Tibial artery (tissue), 4 donors: ENCODE data around the gene ZNF17.

Experiments used
- DNase-seq, 2 donors: peaks; one replicate each; pipeline ENCODE4 v3.0.0-alpha.2; 2019
- H3K27ac ChIP-seq, 2 donors: fragments of 200-600 bp; sonication (generic) in 1 of 2; 1 replicate in 1 of 2; 2 replicates in 1 of 2; pipeline ENCODE4 v1.5.1; 2018 to 2019; ENCODE audit warnings: mild to moderate bottlenecking in 1 of 2
- H3K27me3 ChIP-seq, 2 donors: fragments of 200-600 bp; sonication (generic) in 1 of 2; one replicate each; pipeline versions ENCODE4 v1.5.1 to v1.6.0; 2016 to 2019
- H3K36me3 ChIP-seq, 3 donors: fragments of 200-600 bp; sonication (generic) in 2 of 3; one replicate each; pipeline ENCODE4 v1.5.1; 2016 to 2019; ENCODE audit warnings: mild to moderate bottlenecking in 2 of 3
- H3K4me1 ChIP-seq, 4 donors: fragments of 200-600 bp; sonication (generic) in 2 of 4; 1 replicate in 3 of 4; 2 replicates in 1 of 4; pipeline ENCODE4 v1.5.1; 2016 to 2019
- H3K4me3 ChIP-seq, 2 donors: fragments of 200-600 bp; sonication (generic) in 1 of 2; 1 replicate in 1 of 2; 2 replicates in 1 of 2; pipeline ENCODE4 v1.5.1; 2018 to 2019; ENCODE audit warnings: mild to moderate bottlenecking in 2 of 2
- H3K9me3 ChIP-seq, 3 donors: fragments of 200-600 bp; sonication (generic) in 1 of 3; one replicate each; pipeline ENCODE4 v1.5.1; 2016 to 2019
- CTCF ChIP-seq, 2 experiments: fragments of 200-600 bp in 1 of 2; fragments of 450-650 bp in 1 of 2; IDR thresholded peaks; one replicate each; pipeline ENCODE4 v1.5.1; 2017 to 2019; ENCODE audit warnings: antibody characterized with exemption in 2 of 2, mild to moderate bottlenecking in 1 of 2, moderate library complexity in 1 of 2
- intact Hi-C: fragments of 100-400 bp; cut with DNase I; formaldehyde crosslinking; loops from one replicate; pipeline ENCODE4 v1.15.0; 2023; ENCODE audit warnings: low total_unique reads

Gene ZNF17

GRCh38 chr19:57410877-57411671 is at the start of gene ZNF17:
ZNF17 (plus strand) TSS chr19:57411161; CDS start chr19:57413616, 2,455 bp downstream.
- peaks cover 0 to 19% (median 12%) of the 10 kb centered on the region in 4 donors for H3K4me1 ChIP-seq
- H3K27ac ChIP-seq = peak within 1 kb of the TSS; percentile 73 to 80
- intact Hi-C loops = loop anchor here (5.0 kb wide), 1 partner anchor 76 kb away; the partner anchor contains the start of gene ZNF419
- H3K9me3 ChIP-seq = peaks cover under 1 to 45% (median 11%) of the 10 kb centered on the region in 3 donors
- H3K4me3 ChIP-seq = peak within 1 kb of the TSS; percentile 79 to 97
- peak; percentile 96 for DNase-seq
- no peak for TF ChIP-seq CTCF (IDR thresholded peaks at IDR 0.05)
- peaks cover 37 to 38% (median 37%) of the 10 kb centered on the region in 3 donors for H3K36me3 ChIP-seq
- no peaks in the 10 kb centered on the region for H3K27me3 ChIP-seq

- Histone ChIP-seq H3K4me3 (peak overlapping the region; percentile 70 to 80), H3K27ac (peak overlapping the region; percentile 92 to 97), H3K4me1 (peaks cover 0 to 19% (median 6%) of the 10 kb centered on the region in 4 donors), H3K36me3 (peaks cover 27 to 51% (median 46%) of the 10 kb centered on the region in 3 donors), H3K27me3 (no peaks in the 10 kb centered on the region), H3K9me3 (peaks cover 0 to 47% (median 16%) of the 10 kb centered on the region in 3 donors)
- intact Hi-C loops = loop anchor here (2.0 kb wide), 1 partner anchor 122 kb away; the partner anchor contains the start of gene ZNF805
- TF ChIP-seq CTCF (IDR thresholded peaks at IDR 0.05) = no peak
- no peak for DNase-seq
Observed at GRCh38 chr19:57362419-57362818, 48.5 kb upstream of the ZNF17 start.

- Histone ChIP-seq H3K27ac (peak within 1 kb of the TSS; percentile 92 to 97), H3K4me1 (peaks cover 0 to 19% (median 6%) of the 10 kb centered on the region in 4 donors), H3K4me3 (peak within 1 kb of the TSS; percentile 70 to 80), H3K9me3 (peaks cover 0 to 42% (median 9%) of the 10 kb centered on the region in 3 donors), H3K36me3 (peaks cover 20 to 46% (median 44%) of the 10 kb centered on the region in 3 donors), H3K27me3 (no peaks in the 10 kb centered on the region)
- intact Hi-C loops = loop anchor here (2.0 kb wide), 1 partner anchor 122 kb away; the partner anchor contains the start of gene ZNF805
- no peak for TF ChIP-seq CTCF (IDR thresholded peaks at IDR 0.05)
- peak; percentile 99 to 100 for DNase-seq
Observed at GRCh38 chr19:57362997-57363687, 47.8 kb upstream of the ZNF17 start, which contains the start of the genes TRAPPC2B and ZNF547. TRAPPC2B (plus strand) TSS chr19:57363551; CDS start chr19:57364834, 1,283 bp downstream. ZNF547 (plus strand) TSS chr19:57363551; CDS start chr19:57368556, 5,005 bp downstream.

- H3K27me3 ChIP-seq = no peaks in the 10 kb centered on the region
- peak overlapping the region; percentile 70 to 80 for H3K4me3 ChIP-seq
- H3K9me3 ChIP-seq = peaks cover 0 to 36% (median 5%) of the 10 kb centered on the region in 3 donors
- peaks cover 14 to 42% (median 38%) of the 10 kb centered on the region in 3 donors for H3K36me3 ChIP-seq
- no peak for TF ChIP-seq CTCF (IDR thresholded peaks at IDR 0.05)
- peak overlapping the region; percentile 92 to 97 for H3K27ac ChIP-seq
- H3K4me1 ChIP-seq = peaks cover 0 to 19% (median 6%) of the 10 kb centered on the region in 4 donors
- no peak for DNase-seq
- intact Hi-C loops = loop anchor here (2.0 kb wide), 1 partner anchor 123 kb away; the partner anchor contains the start of gene ZNF805
Observed at GRCh38 chr19:57363688-57364181, 47.2 kb upstream of the ZNF17 start.

GRCh38 chr19:57366776-57367175 is 44.2 kb upstream of the ZNF17 start:
- peaks cover 0 to 19% (median 6%) of the 10 kb centered on the region in 4 donors for H3K4me1 ChIP-seq
- no peak overlapping the region for H3K4me3 ChIP-seq
- TF ChIP-seq CTCF (IDR thresholded peaks at IDR 0.05) = no peak
- H3K27ac ChIP-seq = no peak overlapping the region
- peaks cover 20 to 35% (median 28%) of the 10 kb centered on the region in 3 donors for H3K36me3 ChIP-seq
- H3K27me3 ChIP-seq = no peaks in the 10 kb centered on the region
- intact Hi-C loops = no loop called here
- DNase-seq = no peak
- peaks cover 0 to 15% (median 0%) of the 10 kb centered on the region in 3 donors for H3K9me3 ChIP-seq
